Colonic mucosa (tissue), 4 donors: ENCODE measurements around the gene TIGAR. TPM values are rescaled to one million over a fixed set of nuclear protein-coding genes. Genes with fewer than 3 reads are reported as not detected.

ENCODE experiments used
- DNase-seq: peaks from one replicate; pipeline ENCODE4 v3.0.0-alpha.2; 2020
- H3K27ac ChIP-seq: fragments of 200-600 bp; one replicate; pipeline ENCODE4 v1.8.0; 2021
- H3K27me3 ChIP-seq: fragments of 200-600 bp; one replicate; pipeline ENCODE4 v1.8.0; 2021
- H3K36me3 ChIP-seq: fragments of 200-600 bp; one replicate; pipeline ENCODE4 v1.8.0; 2021
- H3K4me1 ChIP-seq: fragments of 200-600 bp; one replicate; pipeline ENCODE4 v1.8.0; 2021; ENCODE audit warnings: mild to moderate bottlenecking
- H3K4me3 ChIP-seq: fragments of 200-600 bp; one replicate; pipeline ENCODE4 v1.8.0; 2021
- H3K9ac ChIP-seq, 2 donors: one replicate each; pipeline ENCODE4 v1.7.0; 2013; ENCODE audit warnings: control low read depth in 2 of 2, low read depth in 2 of 2, low read length in 2 of 2
- H3K9me3 ChIP-seq: fragments of 200-600 bp; one replicate; pipeline ENCODE4 v1.8.0; 2021
- intact Hi-C: fragments of 100-400 bp; cut with DNase I; formaldehyde crosslinking; loops from one replicate; pipeline ENCODE4 v1.14.1; 2022
- total RNA-seq, 2 donors: library from RNA; stranded (reverse); fragmentation: NEBNext Ultra II Directional in 1 of 2; extraction: Animal tissue kit (Norgen Biotek cat#: 25700) in 1 of 2; gene quantifications; one replicate each; pipeline ENCODE4 v1.2.1, GENCODE V29; 2021
- TF ChIP-seq, protein P1 (sequence below): fragments of 200-600 bp; IDR thresholded peaks from one replicate; pipeline ENCODE4 v1.8.0; 2022; ENCODE audit warnings: antibody characterized with exemption, mild to moderate bottlenecking
- donor health status: healthy.
- donor health status: DM: no; HTN: no; CAD: no.
- donor health status: DM: no; HTN: no; CAD: no.

The TIGAR gene
- total RNA-seq, 2 donors from 2014 or later: 14.1 to 17.7 TPM

DNA sequence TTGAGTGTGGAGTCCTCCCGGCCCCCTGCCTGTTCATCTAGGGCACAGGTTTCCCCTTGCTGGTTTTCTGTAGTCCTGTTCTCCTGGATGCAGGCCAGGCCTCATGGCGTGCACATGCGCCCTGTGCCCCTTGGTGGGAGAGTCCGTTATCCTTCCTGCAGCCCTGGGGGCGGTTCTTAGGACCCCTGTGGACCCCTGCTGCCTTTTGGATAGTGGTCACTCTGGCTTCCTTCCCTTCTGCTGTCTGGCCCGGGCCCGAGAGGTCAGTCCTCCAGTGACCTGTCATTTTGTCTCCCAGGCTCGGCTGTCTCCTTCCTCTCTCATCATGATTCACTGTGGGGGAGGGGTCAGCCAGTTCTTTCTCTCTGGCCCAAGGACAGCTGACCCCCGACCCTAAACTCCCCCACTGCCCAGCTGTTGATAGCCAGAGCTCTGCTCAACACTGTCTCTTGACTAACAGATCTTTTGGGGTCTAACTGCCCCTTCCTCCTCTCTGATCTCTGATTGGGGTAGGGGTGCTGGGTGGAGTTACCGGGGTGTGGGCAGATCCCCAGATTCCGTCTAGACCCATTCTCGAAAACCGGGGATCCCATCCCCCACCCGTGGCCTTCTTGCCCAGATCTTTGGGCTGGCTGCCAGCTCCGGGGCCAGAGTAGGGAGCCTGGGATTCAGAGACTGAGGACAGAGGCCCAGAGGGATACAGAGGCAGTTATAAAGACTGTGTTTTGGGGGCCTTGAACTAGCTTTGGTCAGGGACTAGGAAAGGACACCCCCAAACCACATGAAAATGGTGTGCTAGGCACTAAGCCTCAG, 40.5 kb upstream of the TIGAR start:
- peak overlapping the region; percentile 26 to 76 for H3K9ac ChIP-seq
- H3K9me3 ChIP-seq: no peaks in the 10 kb centered on the region
- H3K4me1 ChIP-seq: peaks cover 36% of the 10 kb centered on the region
- H3K27ac ChIP-seq: peak overlapping the region; percentile 43
- peak; percentile 69 for DNase-seq
- TF ChIP-seq, protein P1, sequence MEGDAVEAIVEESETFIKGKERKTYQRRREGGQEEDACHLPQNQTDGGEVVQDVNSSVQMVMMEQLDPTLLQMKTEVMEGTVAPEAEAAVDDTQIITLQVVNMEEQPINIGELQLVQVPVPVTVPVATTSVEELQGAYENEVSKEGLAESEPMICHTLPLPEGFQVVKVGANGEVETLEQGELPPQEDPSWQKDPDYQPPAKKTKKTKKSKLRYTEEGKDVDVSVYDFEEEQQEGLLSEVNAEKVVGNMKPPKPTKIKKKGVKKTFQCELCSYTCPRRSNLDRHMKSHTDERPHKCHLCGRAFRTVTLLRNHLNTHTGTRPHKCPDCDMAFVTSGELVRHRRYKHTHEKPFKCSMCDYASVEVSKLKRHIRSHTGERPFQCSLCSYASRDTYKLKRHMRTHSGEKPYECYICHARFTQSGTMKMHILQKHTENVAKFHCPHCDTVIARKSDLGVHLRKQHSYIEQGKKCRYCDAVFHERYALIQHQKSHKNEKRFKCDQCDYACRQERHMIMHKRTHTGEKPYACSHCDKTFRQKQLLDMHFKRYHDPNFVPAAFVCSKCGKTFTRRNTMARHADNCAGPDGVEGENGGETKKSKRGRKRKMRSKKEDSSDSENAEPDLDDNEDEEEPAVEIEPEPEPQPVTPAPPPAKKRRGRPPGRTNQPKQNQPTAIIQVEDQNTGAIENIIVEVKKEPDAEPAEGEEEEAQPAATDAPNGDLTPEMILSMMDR: no peak
- H3K27me3 ChIP-seq: no peaks in the 10 kb centered on the region
- peaks cover 11% of the 10 kb centered on the region for H3K36me3 ChIP-seq
- H3K4me3 ChIP-seq: no peak overlapping the region
- intact Hi-C loops: no loop called here

DNA sequence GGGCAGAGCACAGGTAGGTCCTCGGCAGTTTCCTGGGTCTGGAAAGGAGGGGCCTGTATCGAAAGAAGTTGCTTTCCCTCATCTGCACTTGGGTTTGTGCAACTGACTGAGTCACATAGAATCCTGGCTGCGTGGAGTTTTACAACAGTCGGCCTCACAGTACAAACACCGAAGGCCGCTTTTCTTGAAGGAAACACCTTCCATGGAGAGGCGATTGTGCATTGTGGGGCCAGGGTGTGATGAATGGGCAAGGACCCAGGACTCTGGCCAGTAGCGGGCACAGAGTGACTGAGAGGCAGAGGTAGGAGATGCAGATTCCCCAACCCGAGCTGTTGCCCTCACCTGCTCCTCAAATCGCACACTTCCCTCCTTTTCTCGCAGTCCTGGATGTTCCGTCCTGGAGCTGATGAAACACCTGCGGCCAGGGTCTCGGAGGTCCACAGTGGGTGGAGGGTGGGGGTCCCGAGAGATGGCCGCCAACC, 39.8 kb upstream of the TIGAR start:
- Histone ChIP-seq H3K9ac (peak overlapping the region in 1 of 2 donors; percentile 76), H3K36me3 (peaks cover 11% of the 10 kb centered on the region), H3K27ac (peak overlapping the region; percentile 43), H3K4me3 (no peak overlapping the region), H3K27me3 (no peaks in the 10 kb centered on the region), H3K4me1 (peaks cover 34% of the 10 kb centered on the region), H3K9me3 (no peaks in the 10 kb centered on the region)
- intact Hi-C loops: no loop called here
- TF ChIP-seq, protein P1: no peak
- peak; percentile 48 for DNase-seq

GRCh38 chr12:4282103-4282891, 38.7 kb upstream of the TIGAR start:
- H3K4me3 ChIP-seq: no peak overlapping the region
- no peak overlapping the region for H3K9ac ChIP-seq
- no peaks in the 10 kb centered on the region for H3K27me3 ChIP-seq
- DNase-seq: peak; percentile 15
- no peak overlapping the region for H3K27ac ChIP-seq
- TF ChIP-seq, protein P1: no peak
- intact Hi-C loops: no loop called here
- H3K36me3 ChIP-seq: peaks cover 11% of the 10 kb centered on the region
- H3K4me1 ChIP-seq: peaks cover 35% of the 10 kb centered on the region
- no peaks in the 10 kb centered on the region for H3K9me3 ChIP-seq

- Histone ChIP-seq H3K9me3 (no peaks in the 10 kb centered on the region), H3K27me3 (no peaks in the 10 kb centered on the region), H3K9ac (no peak overlapping the region), H3K27ac (no peak overlapping the region), H3K4me1 (peaks cover 39% of the 10 kb centered on the region), H3K36me3 (peaks cover 11% of the 10 kb centered on the region), H3K4me3 (no peak overlapping the region)
- TF ChIP-seq, protein P1: no peak
- intact Hi-C loops: no loop called here
- DNase-seq: no peak
Observed at GRCh38 chr12:4282892-4283511, 38.0 kb upstream of the TIGAR start.

DNA sequence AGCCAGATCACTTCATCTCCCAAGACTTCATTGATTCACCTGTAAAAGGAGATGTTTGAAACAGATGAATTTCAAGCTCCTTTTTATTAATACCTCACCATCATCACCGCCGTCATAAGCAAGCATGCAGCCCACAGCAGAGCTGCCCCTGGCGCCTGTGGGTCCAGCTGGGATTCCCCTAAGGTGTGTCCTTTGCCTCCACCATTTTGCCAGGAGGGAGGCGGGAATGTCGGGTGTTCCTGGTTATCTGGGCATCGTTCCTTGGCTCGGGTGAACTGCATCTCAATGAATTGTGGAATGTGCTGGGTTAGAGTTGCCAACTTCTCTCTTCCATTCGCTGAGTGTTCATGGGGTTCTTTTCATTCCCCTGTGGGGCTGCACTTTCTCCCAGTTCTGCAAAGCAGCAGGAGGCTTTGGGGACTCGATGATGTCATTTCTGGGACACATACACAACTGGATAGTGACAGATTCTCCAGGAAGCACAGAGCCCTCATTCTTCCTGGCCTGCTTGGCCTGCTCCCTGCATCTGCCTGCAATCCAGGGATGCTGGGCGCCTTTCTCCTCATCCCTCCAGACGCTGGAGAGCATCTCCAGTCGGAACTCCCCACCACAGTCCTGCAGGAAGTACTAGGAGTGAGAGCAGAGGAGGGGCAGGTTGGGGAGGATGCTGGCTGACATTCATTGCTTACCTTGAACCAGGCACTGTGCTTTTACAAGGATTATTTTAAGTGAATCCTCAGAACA, 37.3 kb upstream of the TIGAR start:
- no peak for DNase-seq
- TF ChIP-seq, protein P1: no peak
- H3K36me3 ChIP-seq: peaks cover 11% of the 10 kb centered on the region
- H3K4me1 ChIP-seq: peaks cover 34% of the 10 kb centered on the region
- H3K9me3 ChIP-seq: no peaks in the 10 kb centered on the region
- H3K27ac ChIP-seq: no peak overlapping the region
- H3K27me3 ChIP-seq: no peaks in the 10 kb centered on the region
- intact Hi-C loops: no loop called here
- no peak overlapping the region for H3K4me3 ChIP-seq
- no peak overlapping the region for H3K9ac ChIP-seq
